Testis (tissue), 3 donors: ENCODE results near the gene LYL1. TPM values are rescaled to one million over a fixed set of nuclear protein-coding genes. Genes with fewer than 3 reads are reported as not detected.

ENCODE experiments used
- DNase-seq: peaks from one replicate; pipeline ENCODE4 v3.0.0-alpha.2; 2019
- H3K27ac ChIP-seq, 2 donors: fragments of 200-600 bp; sonication (generic); one replicate each; pipeline ENCODE4 v1.5.1; 2019
- H3K27me3 ChIP-seq: fragments of 200-600 bp; sonication (generic); one replicate; pipeline ENCODE4 v1.5.1; 2019
- H3K36me3 ChIP-seq: fragments of 200-600 bp; sonication (generic); one replicate; pipeline ENCODE4 v1.5.1; 2017; ENCODE audit warnings: low read depth; ENCODE audit errors: missing control alignments
- H3K4me1 ChIP-seq: fragments of 200-600 bp; sonication (generic); one replicate; pipeline ENCODE4 v1.5.1; 2019
- H3K4me3 ChIP-seq, 2 donors: fragments of 200-600 bp; sonication (generic); one replicate each; pipeline ENCODE4 v1.5.1; 2017 to 2019
- H3K9me3 ChIP-seq: fragments of 200-600 bp; sonication (generic); one replicate; pipeline ENCODE4 v1.5.1; 2017
- POLR2A ChIP-seq: fragments of 450-650 bp; IDR thresholded peaks from one replicate; pipeline ENCODE4 v1.6.1; 2017; ENCODE audit warnings: antibody characterized with exemption, mild to moderate bottlenecking, moderate library complexity
- WGBS, 2 donors: methylation state at CpG; one replicate each; pipeline ENCODE4 v1.1.5; 2018; 5-methylcytosine and 5-hydroxymethylcytosine counted together
- intact Hi-C: fragments of 100-400 bp; cut with DNase I; formaldehyde crosslinking; loops from one replicate; pipeline ENCODE4 v1.15.1; 2023; ENCODE audit warnings: low total_unique reads
- polyA plus RNA-seq: library from polyadenylated mRNA; stranded (reverse); fragments of 350-450 nt; fragmentation: Illumina TruSeq; extraction: RNeasy Lipid Tissue Mini Kit (QIAGEN cat#74804); gene quantifications from one replicate; pipeline ENCODE4 v1.2.3, GENCODE V29; 2014; ENCODE audit warnings: low read depth, low replicate concordance; ENCODE audit not compliant: insufficient read depth
- total RNA-seq, 2 donors: library from RNA; depleted of rRNA; stranded (reverse); fragments of >200 nt; gene quantifications; one replicate each; pipeline ENCODE4 v1.2.3, GENCODE V29; 2016
- TF ChIP-seq, protein P1 (sequence below), 3 experiments: fragments of 450-650 bp in 2 of 3; fragments of 200-600 bp in 1 of 3; sonication (generic) in 1 of 3; IDR thresholded peaks; one replicate each; pipeline ENCODE4 v1.5.1; 2016 to 2019; ENCODE audit warnings: antibody characterized with exemption in 3 of 3, mild to moderate bottlenecking in 2 of 3, moderate library complexity in 1 of 3

The LYL1 gene
- total and polyA plus RNA-seq, 3 donors from 2014 or later, result 15.9 to 35.8 (median 21.9) TPM

DNA sequence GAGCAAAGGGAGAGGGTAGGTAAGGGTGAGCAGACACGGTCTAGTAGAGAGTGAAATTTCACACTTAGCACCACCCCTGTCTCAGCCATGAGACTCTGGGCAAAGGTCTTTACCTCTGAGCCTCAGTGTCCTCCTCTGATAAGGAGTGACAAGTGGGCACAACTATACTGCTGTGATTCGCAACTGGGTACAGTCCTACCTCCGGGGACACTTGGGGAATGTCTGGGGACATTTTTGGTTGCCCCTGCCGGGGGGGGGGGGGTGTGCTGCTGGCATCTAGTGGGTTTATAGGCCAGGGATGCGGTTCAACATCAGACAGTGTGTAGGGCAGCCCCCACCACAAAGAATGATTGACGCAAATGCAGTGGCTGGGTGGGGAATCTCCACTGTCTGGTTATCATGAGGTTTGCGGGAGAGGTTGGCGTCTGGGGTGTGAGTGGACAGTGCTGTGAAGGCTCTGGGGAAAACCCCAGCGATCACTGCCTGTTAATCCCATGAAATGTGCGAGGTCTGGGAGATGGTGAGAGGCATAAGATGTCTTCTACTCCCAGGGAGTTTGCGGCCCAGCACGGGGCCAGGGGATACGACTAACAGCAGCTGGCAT lies 19.7 kb upstream of the LYL1 start:
- intact Hi-C loops, result no loop called here
- H3K27ac ChIP-seq, result no peak overlapping the region
- TF ChIP-seq, protein P1, sequence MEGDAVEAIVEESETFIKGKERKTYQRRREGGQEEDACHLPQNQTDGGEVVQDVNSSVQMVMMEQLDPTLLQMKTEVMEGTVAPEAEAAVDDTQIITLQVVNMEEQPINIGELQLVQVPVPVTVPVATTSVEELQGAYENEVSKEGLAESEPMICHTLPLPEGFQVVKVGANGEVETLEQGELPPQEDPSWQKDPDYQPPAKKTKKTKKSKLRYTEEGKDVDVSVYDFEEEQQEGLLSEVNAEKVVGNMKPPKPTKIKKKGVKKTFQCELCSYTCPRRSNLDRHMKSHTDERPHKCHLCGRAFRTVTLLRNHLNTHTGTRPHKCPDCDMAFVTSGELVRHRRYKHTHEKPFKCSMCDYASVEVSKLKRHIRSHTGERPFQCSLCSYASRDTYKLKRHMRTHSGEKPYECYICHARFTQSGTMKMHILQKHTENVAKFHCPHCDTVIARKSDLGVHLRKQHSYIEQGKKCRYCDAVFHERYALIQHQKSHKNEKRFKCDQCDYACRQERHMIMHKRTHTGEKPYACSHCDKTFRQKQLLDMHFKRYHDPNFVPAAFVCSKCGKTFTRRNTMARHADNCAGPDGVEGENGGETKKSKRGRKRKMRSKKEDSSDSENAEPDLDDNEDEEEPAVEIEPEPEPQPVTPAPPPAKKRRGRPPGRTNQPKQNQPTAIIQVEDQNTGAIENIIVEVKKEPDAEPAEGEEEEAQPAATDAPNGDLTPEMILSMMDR (IDR thresholded peaks at IDR 0.05), result no peak
- no peak for TF ChIP-seq POLR2A
- H3K4me3 ChIP-seq, result no peak overlapping the region
- H3K36me3 ChIP-seq, result no peaks in the 10 kb centered on the region
- no peaks in the 10 kb centered on the region for H3K27me3 ChIP-seq
- DNase-seq, result no peak
- 79 to 87% methylated on average over 9 to 13 of the region's 13 CpGs for WGBS, 2 donors
- H3K4me1 ChIP-seq, result peaks cover 18% of the 10 kb centered on the region
- H3K9me3 ChIP-seq, result no peaks in the 10 kb centered on the region

DNA sequence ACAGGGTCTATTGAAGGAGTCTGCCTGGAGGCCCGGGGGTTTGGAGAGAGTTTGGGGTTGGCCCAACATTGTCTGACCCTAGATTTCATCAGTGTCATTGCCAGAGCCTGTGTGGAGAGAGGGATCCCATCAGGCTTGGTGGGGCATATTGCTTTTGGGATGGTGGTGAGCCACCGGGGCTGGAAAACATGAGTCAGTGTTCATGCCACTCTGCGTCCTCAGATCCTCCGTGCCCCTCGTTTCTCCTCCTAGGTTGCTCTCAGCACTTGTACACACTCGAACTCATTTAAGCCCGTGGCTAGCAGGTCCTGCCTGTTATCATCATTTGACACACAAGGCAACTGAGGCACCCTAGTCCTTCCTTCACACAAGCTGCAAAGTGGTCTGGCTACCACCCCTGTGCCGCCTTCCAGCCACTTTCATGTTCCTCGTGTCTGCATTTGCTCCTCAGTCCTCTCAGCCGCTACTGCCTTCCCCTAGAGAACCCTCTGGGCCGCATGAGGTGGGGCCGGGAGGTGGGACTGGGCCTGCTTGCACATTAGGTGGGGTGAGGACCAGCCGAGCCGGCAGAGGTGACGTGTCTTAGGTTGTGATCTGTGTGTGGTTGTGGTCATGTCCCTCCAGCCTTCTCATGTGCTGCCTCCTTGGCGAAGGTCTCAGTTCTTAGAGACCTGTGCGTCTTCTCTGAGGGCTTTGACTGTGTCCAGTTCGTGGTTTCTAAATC lies 19.1 kb upstream of the LYL1 start:
- WGBS, 2 donors, result 83 to 87% methylated on average over 16 to 18 of the region's 18 CpGs
- TF ChIP-seq, protein P1 (IDR thresholded peaks at IDR 0.05), result no peak
- no peak for TF ChIP-seq POLR2A
- Histone ChIP-seq H3K4me3 (no peak overlapping the region), H3K9me3 (no peaks in the 10 kb centered on the region), H3K36me3 (no peaks in the 10 kb centered on the region), H3K27me3 (no peaks in the 10 kb centered on the region), H3K27ac (no peak overlapping the region), H3K4me1 (peaks cover 18% of the 10 kb centered on the region)
- no peak for DNase-seq
- intact Hi-C loops, result no loop called here

DNA sequence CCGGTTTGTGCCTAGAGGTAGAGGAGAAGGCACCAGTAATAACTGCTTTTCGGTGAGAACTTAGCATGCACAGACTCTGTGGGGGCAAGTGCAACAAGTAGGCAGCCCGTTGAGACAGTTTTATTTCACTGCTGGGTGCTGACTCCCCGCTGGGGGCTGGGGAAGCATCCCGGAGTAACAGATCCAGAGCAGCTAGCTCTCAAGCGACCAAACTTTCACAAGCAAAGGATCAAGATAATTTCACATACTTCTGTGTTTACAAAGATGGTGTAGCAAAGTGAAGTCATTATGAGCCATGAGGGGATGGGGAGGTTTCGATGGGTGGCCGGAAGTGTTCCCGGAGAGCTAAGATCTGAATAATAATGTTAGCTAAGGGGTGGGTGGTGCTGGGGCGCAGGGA lies 18.2 kb upstream of the LYL1 start:
- Histone ChIP-seq H3K36me3 (no peaks in the 10 kb centered on the region), H3K4me3 (no peak overlapping the region), H3K27ac (no peak overlapping the region), H3K4me1 (peaks cover 21% of the 10 kb centered on the region), H3K9me3 (no peaks in the 10 kb centered on the region), H3K27me3 (no peaks in the 10 kb centered on the region)
- 76 to 79% methylated on average over 10 of the region's 10 CpGs for WGBS, 2 donors
- intact Hi-C loops, result no loop called here
- DNase-seq, result no peak
- no peak for TF ChIP-seq POLR2A
- TF ChIP-seq, protein P1 (IDR thresholded peaks at IDR 0.05), result no peak

DNA sequence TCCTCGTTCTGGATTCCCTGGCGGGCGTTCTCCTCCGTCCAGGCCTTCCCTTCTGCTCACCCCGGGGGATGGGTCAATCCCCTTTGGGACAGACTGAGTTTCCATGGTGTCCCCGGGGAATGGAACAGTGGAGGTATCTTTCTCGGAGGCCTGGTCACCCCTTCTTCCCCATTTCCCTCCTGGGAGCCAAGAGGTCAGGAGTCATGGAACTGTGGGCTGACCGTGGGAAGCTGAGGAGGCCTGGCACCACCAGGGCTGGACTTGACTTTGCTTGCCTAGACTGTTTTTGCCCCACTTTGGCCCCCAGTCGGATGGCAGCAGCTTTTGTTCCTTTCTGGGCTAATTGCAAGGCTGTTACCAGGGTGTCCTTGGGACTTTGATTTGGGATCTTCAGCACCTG lies 17.4 kb upstream of the LYL1 start:
- Histone ChIP-seq H3K4me1 (peaks cover 26% of the 10 kb centered on the region), H3K9me3 (no peaks in the 10 kb centered on the region), H3K27me3 (no peaks in the 10 kb centered on the region), H3K27ac (no peak overlapping the region), H3K36me3 (no peaks in the 10 kb centered on the region), H3K4me3 (no peak overlapping the region)
- no peak for TF ChIP-seq POLR2A
- TF ChIP-seq, protein P1 (IDR thresholded peaks at IDR 0.05), result no peak
- DNase-seq, result no peak
- WGBS, 2 donors, result 78 to 83% methylated on average over 5 to 9 of the region's 9 CpGs
- intact Hi-C loops, result no loop called here
